ENCODE data around the gene MND1.

Gene MND1

DNA sequence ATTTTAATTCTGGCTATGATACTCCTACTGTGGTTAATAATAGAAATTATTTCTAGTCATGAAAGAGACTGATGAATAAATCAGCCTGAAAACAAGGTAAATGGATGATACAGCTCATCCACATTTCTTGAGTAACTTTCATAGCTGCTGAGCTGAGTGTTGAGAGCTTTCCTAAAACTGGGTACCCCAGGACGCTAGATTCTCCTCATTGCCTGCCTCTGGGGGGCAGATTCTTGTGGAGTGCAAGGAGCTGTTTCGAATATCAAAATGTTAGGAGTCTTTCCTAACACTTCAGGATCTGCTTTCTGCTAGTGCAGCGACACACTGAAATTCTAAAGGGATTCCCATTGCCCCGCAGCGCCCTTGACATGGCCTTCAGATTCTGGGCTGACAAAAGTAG is 2.1 kb downstream of the MND1 start:
- no peak for DNase-seq

DNA sequence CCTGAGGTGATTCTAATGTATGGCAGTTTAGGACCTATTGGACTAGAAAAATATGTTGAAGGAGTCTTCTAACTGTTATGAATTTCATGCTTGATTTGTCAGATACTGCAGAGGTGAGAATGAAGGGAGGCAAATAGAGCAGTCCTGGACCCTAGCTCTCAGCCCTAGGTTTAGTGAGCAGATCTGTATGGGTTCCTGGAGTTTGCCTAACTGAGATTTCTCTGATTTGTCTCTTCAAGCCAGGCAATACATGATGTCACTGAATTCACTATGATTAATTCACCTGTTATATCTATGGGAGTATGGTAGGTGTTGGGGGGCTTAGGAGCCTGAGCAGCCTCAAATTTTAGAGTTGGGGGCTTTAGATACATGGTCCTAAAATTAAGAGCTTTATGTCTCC is 2.6 kb downstream of the MND1 start:
- no peak for DNase-seq

DNA sequence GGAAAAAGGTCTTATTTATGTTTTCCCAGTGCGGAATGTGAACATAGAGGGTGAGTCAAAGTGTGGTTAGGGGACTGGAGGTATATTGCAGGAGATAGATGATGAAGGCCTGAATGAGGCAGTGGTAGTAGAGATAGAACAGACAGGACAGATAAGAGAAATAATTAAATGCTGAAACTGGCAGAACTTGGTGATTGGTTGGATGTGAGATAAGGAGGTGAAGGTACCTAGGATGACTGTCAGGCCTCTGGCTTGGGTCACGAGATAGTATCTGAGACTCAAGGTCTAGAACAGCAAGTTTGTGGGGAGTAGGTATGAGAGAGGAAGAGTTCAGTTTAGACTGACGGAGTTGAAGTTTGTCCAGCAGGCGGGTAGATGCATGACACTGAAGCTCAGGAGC is 3.5 kb downstream of the MND1 start:
- DNase-seq: no peak

DNA sequence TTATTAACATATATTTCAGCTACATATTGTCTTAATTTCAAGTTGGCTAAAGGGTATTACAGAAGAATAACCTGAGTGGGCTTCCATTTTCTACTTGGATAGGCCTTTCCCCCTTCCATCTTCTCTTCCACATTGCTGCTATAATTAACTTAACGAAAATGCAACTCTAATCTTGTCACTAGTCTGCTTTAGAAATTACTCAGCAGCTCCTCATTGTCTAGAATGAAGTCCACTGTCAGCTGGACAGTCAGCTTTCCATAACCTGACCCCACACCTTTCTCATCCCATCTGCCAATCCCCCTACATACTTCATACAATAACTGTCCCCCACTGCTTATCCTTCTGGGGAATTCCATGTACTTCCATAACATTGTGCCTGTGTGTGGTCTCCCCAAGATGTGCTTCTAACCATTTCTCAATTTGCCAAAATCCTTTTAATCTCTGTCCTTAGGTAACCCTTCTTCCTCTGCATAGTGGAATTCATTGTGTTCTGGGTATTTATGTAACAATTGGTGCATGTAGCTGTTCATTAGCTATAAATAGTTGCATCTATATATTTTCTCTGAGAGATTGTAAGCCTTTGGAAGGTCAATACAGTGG is 4.8 kb downstream of the MND1 start:
- no peak for DNase-seq

DNA sequence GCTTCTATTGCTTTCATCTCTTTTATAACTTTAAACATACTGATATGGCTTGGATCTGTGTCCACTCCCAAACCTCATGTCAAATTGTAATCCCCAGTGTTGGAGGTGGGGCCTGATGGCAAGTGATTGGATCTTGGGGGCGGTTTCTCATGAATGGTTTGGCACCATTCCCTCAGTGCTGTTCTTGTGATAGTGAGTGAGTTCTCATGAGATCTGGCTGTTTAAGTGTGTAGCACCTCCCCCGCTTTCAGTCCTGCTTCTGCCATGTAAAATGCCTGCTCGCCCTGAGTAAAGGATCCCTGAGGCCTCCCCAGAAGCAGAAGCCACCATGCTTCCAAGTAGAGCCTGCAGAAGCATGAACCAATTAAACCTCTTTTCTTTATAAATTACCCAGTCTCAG is 17.7 kb downstream of the MND1 start:
- DNase-seq: no peak

DNA sequence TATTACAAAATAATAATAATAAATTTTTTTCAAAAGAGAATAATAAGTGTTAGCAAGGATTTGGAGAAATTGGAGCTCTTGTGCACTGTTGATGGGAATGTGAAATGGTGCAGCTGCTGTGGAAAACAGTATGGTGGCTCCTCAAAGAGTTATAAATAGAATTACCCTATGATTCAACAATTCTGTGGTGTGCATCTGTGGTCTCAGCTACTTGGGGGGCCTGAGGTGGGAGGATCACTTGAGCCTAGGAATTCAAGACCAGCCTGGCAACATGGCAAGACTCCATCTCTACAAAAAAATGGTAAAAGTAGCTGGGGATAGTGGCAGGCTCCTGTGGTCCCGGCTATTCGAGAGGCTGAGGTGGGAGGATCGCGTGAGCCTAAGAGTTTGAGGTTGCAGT is 19.6 kb downstream of the MND1 start:
- DNase-seq: no peak

DNA sequence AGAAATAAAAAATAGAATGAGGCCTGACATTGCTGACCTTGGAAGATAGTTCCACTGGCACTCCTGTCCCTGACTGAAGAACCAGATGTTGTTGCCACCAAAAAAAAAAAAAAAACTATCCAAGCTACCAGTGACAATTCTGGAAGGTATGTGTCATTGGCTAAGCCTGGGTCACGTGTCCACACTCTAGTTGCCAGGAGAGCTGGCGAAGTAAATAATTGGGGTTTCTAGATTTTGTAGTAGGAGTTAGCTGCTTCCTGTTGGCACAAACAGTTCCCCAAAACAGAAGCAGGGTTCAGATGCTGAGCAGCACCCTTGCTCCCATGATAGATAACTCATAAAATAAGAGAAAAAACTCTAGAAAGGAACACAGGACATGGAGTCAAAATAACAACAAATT is 20.5 kb downstream of the MND1 start:
- DNase-seq: no peak

DNA sequence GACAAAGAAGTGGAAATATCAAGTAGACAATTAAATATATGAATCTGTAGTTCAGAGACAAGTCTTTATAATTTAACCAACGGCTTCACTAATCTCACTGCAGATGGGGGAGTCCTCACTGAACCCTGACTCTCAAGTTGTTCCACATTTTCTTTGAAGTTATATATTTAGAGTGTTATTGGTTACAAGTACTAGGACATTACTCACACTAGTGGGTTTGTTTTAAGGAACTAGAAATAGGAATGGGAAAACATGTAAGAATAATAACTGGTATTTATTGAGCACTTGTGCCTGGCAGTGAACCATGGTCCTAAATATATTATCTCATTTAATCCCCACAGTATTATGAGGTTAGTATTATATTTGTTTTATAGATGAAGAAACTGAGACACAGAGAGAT is 22.0 kb downstream of the MND1 start:
- no peak for DNase-seq

DNA sequence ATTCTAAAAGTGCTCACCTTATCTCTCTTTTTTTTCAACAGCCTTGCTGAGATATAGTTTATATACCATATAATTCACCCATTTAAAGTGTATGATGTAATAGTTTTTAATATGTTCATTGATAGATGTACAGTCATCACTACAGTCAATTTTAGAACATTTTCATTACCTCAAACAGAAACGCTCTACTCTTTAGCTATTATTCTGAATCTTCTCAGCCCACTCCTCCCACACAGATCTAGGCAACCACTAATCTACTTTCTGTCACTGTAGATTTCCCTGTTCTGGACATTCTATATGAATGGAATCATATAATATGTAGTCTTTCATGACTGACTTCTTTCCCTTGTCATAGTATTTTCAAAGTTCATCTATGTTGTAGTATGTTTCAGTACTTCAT is 22.6 kb downstream of the MND1 start:
- no peak for DNase-seq

DNA sequence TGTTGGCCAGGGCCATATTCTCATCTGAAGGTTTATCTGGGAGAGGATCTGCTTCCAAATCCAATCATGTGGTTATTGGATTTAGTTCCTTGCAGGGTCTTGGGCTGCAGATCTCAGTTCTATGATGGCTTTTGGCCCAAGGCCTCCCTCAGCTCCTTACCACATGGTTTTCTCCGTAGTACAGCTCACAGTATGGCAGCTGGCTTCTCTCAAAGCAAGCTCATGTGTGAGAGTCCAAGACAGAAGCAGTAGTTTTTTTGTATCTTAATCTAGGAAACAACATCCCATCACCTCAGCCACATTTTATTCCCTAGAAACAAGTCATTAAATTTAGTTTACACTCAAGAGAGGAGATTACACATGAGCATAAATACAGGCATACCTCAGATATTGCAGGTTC is 24.5 kb downstream of the MND1 start:
- no peak for DNase-seq

DNA sequence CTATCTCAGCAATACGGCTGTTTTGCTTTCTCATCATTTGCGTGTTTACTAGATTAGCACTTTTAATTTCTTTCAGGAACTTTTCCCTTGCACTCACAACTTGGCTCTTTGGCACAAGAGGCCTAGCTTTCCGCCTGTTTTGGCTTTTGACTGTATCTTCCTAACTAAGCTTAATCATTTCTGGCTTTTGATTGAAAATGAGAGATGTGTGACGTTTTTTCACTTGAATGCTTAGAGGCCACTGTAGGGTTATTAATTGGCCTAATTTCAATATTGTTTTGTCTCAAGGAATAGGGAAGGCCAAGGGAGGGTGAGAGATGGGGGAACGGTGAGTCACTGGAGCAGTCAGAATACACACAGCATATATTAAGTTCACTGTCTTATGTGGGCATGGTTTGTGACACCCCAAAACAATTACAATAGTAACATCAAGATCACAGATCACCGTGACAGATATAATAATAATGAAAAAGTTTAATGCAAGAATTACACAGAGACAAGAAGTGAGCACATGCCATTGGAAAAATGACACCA is 27.3 kb downstream of the MND1 start:
- no peak for DNase-seq

DNA sequence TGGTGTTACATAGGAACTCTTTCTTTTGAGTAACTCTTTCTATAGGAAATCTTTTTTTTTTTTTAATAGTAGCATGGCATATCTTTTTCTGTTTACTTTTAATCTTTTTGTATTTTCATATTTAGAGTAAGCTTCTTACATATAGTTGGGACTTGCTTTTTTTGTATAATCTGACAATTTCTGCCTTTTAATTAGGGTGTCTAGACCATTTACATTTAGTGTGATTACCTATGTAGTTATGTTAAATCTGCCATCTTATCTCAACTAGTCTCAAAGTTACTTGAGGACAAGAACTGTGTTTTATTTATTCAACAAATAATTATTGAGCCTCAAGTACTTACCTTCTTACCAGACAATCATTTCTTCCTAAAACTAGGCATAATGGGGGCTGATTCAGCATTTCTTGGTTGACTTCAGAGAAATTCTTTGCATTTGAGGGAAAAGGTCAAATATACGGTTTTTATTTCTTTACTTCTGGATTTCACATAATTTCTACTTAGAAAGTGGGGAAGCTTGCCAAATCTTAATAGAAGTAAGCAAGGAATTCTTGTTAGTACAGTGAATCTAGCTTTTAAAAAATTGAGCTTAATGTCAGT is 28.6 kb downstream of the MND1 start:
- no peak for DNase-seq

DNA sequence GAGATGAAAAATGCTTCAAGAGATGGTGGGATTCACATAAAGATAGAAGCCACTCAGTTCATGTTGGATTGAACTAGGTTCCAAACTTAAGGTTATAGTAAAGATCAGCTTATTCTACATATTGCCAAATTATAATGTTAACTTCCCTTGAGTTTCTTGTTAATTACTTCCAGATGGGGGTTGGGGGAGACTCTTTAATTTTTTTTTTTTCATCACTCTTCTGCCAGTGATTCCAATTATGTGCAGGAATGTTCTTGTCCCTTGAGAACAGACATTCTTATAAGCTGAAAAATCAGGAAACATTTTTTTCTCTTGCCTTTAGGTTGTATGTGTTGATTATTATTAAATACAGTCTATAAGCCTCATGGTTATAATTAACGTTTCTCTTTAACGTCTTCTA is 30.0 kb downstream of the MND1 start:
- no peak for DNase-seq

DNA sequence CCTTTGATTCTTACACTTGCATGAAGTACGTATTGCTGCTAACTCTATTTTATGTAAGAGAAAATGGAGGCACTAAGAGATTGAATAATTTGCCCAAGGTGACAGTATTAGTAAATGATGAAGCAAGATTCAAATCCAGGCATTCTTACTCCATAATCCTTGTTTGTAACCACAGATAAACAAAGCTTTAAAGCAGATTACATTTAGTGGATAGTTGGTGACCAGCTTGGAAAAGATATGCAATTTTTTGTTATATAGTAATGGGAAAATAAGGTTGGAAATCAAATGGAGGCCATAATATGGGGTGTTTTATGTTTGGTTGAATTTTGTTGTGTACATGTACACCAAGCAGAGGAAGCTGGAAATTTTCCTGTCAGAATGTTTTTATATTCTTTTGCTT is 30.8 kb downstream of the MND1 start:
- DNase-seq: no peak

DNA sequence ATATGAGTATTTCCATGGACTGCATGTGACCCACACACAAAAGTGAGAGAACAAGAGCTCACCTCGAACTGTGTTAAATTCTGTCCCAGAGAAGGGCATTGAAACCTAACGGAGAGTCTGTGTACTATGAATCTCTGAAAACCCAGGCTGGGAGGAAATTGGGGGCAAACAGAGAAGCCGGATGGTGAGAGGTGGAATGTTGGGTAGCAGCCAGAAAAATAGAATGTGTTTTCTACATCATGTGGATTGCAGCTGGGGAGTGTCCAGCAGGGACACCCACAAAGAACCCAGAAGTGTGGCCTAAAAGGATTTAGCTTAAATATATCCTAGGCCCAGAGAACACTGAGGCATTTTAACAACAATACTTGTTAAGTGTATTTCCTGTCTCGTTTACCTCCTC is 38.6 kb downstream of the MND1 start:
- DNase-seq: no peak

DNA sequence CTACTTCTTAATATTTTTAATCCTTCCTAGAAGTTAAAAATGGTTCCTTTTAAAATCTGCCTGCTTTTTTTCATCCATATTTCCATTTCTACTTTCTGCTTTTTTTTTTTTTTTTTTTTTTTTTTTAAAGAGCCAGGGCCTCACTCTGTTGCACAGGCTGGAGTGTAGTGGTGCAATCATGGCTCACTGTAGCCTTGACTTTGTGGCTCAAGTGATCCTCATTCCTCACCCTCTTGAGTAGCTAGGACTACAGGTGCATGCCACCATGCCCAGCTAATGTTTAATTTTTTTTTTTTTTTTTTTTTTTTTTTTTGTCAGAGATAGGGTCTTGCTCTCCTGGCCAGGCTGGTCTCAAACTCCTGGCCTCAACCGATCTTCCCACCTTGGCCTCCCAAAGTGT is 39.7 kb downstream of the MND1 start:
- DNase-seq: no peak

DNA sequence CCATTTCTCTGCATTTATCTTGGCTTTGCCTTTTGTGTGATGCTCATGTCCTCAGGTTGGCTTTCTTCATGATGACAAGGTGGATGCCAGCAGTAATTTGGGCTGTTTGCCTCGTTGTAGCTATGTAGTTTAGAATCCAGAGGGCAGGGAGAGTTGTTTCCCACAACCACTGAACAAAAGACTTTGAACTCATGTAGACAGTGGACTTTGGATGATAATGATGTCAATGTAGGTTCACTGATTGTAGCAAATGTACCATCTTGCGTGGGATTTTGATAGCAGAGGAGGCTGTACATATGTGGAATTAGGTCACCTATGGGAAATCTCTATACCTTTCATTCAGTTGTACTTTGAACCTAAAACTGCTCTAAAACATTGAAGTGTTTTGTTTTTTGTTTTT is 41.3 kb downstream of the MND1 start:
- no peak for DNase-seq

DNA sequence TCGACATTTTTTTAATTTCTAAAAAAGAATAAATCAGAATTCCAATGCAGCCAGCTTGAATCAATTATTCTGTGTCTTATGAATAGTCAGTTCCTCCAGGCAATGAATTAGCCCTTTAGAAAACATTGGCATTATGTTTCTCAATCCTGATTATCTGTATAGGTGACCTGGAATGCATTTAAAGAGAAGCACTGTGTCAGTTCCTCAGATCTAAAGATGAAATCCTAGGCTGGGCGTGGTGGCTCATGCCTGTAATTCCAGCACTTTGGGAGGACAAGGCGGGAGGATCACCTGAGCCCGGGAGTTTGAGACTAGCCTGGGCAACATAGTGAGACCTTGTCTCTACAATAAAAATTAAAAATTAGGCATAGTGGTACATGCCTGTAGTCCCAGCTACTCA is 43.5 kb downstream of the MND1 start:
- DNase-seq: no peak

DNA sequence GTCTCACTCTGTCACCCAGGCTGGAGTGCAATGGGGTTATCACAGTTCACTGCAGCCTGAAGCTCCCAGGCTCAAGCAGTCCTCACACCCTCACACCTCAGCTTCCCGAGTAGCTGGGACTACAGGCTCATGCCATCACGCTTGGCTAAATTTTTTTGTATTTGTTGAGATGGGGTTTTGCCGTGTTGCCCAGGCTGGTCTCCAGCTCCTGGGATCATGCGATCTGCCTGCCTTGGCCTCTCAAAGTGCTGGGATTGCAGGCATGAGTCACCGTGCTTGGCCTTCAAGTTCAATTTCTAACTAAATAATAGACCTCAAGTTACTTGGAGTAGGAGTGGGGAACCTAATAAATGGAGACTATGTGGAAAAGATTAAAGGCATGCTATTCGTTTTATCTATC is 48.9 kb downstream of the MND1 start:
- no peak for DNase-seq

DNA sequence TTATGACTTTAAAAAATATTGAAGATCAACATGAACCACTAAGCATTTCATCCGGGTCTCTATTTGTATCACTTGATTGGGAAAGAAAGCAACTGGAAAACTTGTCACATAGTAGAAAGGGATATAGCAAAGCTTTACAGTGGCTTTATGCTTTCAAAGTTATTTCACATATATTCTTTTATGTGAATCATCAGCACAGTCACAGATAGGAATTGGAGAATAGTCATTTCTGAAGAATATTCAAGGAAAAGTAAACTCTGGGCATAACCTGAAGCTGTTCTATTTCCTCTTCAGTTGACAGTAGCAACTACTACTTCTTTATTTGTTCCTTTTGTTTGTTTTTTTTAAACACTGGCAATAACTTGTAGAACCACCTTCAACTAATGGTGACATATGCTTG is 50.5 kb downstream of the MND1 start:
- no peak for DNase-seq

DNA sequence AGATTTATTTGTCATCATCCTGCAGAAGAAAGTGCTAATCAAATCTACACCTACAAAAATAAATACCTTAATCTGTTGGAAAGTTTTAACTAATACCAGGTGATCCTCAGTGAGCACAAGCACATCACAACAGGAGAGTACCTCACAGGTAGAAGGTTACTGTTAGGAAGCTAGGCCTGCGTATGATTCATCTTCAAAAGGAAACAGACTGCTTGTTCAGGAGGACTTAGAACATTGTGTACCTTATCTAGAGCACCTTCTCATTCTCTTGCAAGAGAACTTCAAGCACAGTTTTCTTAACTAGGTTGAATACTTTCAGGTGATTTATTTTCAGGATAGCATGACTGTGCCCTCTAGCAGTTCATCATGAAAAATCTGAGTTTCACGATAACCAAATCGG is 54.2 kb downstream of the MND1 start:
- DNase-seq: no peak

DNA sequence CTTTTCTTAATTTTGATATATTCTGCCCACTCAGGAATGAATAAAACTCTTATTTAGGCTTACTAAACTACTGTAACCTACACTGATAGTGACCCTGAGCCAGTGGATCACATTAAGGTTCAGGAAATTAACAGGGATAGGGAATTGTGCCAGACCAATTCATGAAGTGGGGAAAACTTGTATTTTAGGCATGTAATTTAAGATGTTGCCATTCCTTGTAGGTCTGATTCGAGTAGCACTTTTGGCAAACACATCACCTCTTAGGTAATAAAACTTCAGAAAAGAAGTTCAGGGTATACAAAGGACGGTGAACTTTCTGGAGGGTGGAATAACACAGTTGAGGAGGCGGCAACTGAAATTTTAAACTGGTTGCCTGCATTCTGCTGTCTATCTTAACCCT is 54.9 kb downstream of the MND1 start:
- DNase-seq: no peak

DNA sequence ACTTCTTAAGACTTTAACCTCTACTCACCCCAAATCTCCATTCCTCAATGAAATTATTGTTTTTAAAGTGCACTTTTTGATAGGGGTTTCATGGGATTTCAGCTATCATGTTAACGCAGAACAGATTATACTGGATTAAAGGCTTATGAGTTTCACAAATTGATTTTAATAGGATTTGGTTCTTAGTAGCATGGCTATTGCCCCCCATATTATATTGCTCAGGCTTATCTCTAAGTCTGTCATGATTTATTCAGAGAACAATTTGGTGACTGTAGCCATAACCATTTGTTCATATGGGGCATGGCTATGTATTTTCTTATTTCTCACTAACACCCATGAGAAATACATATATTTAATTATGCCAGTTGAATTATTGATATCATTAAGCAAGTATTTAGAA is 57.0 kb downstream of the MND1 start:
- no peak for DNase-seq

DNA sequence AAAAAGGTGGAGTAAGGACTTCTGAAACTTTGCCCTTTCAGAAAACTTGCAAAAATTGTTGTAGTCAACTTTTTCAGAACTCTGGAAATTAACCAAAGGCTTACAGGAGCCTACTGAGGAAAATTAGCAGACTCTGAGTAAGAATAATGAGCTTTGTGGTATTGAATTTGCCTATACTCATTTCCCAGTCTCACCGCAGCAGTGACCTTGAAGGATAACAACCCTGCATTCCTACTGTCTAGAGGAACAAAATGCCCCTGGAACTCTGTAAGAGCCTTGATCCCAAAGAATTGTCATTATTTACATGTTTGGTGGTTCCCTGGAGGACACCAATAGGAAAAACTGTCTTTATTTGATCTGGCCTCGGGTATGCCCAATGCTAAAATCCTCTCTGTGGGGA is 57.9 kb downstream of the MND1 start:
- no peak for DNase-seq

DNA sequence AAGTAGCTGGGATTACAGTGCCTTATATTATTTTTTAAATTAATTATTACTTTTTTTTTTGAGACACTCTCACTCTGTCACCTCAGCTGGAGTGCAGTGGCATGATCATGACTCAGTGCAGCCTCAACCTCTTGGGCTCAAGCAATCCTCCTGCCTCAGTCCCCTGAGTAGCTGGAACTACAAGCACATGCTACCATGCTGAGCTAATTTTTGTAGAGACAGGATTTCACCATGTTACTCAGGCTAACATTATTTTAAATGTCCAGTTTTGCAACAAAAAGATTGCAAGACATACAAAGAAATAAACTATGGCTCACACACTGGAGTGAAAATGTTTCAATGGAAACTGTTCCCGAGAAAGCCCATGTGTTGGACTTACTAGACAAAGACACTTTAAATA is 59.2 kb downstream of the MND1 start:
- no peak for DNase-seq

Data from central memory CD4-positive, alpha-beta T cell (primary cell).